GM23338 (cell line): Measurements from ENCODE around the gene VSTM2B.

ENCODE experiments used
- CREB1 ChIP-seq: fragments of 250-450 bp; sonication (Bioruptor Pico); IDR thresholded peaks from 2 replicates; pipeline ENCODE4 v1.5.0; 2020; ENCODE audit warnings: low read depth, mild to moderate bottlenecking, moderate library complexity
- EZH2 ChIP-seq: fragments of 200-600 bp; sonication (generic); IDR thresholded peaks from one replicate; pipeline ENCODE4 v1.8.0; 2017; ENCODE audit warnings: antibody characterized with exemption, mild to moderate bottlenecking, low read depth; ENCODE audit not compliant: unreplicated experiment
- EZH2phosphoT487 ChIP-seq: fragments of 200-600 bp; sonication (generic); IDR thresholded peaks from one replicate; pipeline ENCODE4 v1.8.1; 2018; ENCODE audit warnings: antibody characterized with exemption; ENCODE audit not compliant: unreplicated experiment
- JUNB ChIP-seq: IDR thresholded peaks from one replicate; pipeline ENCODE4 v1.6.1; 2016; ENCODE audit warnings: antibody characterized with exemption; ENCODE audit not compliant: unreplicated experiment
- POLR2AphosphoS5 ChIP-seq: IDR thresholded peaks from 2 replicates; pipeline ENCODE4 v1.6.1; 2016; ENCODE audit warnings: antibody characterized with exemption, low read depth
- STAT1 ChIP-seq: IDR thresholded peaks from one replicate; pipeline ENCODE4 v1.6.1; 2016; ENCODE audit warnings: antibody characterized with exemption; ENCODE audit not compliant: unreplicated experiment
- ZNF114 ChIP-seq: fragments of 250-450 bp; sonication (Bioruptor Pico); IDR thresholded peaks from 2 replicates; pipeline ENCODE4 v1.5.0; 2020; ENCODE audit warnings: mild to moderate bottlenecking, moderate library complexity
- ZNF331 ChIP-seq: fragments of 250-450 bp; sonication (Bioruptor Pico); IDR thresholded peaks from 2 replicates; pipeline ENCODE4 v1.5.0; 2020; ENCODE audit warnings: low read depth, mild to moderate bottlenecking, moderate library complexity
- TF ChIP-seq, protein P1 (sequence below), 2 experiments: fragments of 200-600 bp in 1 of 2; sonication (generic) in 1 of 2; conservative IDR thresholded peaks; 2 replicates each; pipeline versions ENCODE4 v1.5.1 to v1.6.1; 2016 to 2017; ENCODE audit warnings: antibody characterized with exemption in 2 of 2, low read depth in 2 of 2, mild to moderate bottlenecking in 2 of 2, moderate library complexity in 1 of 2
- TF ChIP-seq, protein P2 (sequence below): IDR thresholded peaks from one replicate; pipeline ENCODE4 v1.6.1; 2018; ENCODE audit warnings: antibody characterized with exemption; ENCODE audit not compliant: unreplicated experiment

DNA sequence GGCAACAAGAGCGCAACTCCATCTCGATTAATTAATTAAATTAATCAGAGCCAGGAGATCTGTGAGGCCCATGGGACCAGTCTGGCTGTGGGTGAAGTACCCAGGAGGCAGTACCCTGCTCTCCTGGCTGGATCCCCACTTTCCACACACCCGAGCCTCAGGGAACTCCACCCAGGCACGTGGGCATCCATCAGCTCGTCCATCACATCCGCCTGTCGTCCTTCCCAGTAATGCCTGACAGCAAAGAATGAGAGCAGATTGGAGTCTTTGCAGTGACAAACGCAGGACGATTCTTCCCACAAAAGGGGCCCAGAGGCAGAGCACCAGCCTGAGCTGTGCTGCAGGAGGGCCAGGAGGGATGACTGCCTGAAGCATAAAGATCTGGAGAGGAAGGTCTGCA lies 35.8 kb downstream of the VSTM2B start:
- TF ChIP-seq EZH2, result no peak
- TF ChIP-seq, protein P1, sequence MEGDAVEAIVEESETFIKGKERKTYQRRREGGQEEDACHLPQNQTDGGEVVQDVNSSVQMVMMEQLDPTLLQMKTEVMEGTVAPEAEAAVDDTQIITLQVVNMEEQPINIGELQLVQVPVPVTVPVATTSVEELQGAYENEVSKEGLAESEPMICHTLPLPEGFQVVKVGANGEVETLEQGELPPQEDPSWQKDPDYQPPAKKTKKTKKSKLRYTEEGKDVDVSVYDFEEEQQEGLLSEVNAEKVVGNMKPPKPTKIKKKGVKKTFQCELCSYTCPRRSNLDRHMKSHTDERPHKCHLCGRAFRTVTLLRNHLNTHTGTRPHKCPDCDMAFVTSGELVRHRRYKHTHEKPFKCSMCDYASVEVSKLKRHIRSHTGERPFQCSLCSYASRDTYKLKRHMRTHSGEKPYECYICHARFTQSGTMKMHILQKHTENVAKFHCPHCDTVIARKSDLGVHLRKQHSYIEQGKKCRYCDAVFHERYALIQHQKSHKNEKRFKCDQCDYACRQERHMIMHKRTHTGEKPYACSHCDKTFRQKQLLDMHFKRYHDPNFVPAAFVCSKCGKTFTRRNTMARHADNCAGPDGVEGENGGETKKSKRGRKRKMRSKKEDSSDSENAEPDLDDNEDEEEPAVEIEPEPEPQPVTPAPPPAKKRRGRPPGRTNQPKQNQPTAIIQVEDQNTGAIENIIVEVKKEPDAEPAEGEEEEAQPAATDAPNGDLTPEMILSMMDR (conservative IDR thresholded peaks at IDR 0.05; ENCODE audit: low read depth in 2 of 2), result no peak
- no peak for TF ChIP-seq EZH2phosphoT487
- TF ChIP-seq, protein P2, sequence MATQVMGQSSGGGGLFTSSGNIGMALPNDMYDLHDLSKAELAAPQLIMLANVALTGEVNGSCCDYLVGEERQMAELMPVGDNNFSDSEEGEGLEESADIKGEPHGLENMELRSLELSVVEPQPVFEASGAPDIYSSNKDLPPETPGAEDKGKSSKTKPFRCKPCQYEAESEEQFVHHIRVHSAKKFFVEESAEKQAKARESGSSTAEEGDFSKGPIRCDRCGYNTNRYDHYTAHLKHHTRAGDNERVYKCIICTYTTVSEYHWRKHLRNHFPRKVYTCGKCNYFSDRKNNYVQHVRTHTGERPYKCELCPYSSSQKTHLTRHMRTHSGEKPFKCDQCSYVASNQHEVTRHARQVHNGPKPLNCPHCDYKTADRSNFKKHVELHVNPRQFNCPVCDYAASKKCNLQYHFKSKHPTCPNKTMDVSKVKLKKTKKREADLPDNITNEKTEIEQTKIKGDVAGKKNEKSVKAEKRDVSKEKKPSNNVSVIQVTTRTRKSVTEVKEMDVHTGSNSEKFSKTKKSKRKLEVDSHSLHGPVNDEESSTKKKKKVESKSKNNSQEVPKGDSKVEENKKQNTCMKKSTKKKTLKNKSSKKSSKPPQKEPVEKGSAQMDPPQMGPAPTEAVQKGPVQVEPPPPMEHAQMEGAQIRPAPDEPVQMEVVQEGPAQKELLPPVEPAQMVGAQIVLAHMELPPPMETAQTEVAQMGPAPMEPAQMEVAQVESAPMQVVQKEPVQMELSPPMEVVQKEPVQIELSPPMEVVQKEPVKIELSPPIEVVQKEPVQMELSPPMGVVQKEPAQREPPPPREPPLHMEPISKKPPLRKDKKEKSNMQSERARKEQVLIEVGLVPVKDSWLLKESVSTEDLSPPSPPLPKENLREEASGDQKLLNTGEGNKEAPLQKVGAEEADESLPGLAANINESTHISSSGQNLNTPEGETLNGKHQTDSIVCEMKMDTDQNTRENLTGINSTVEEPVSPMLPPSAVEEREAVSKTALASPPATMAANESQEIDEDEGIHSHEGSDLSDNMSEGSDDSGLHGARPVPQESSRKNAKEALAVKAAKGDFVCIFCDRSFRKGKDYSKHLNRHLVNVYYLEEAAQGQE, result no peak
- TF ChIP-seq POLR2AphosphoS5, result no peak
- no peak for TF ChIP-seq ZNF331 (CRISPR knock-in tag)
- TF ChIP-seq STAT1, result no peak
- no peak for TF ChIP-seq CREB1
- no peak for TF ChIP-seq ZNF114 (CRISPR knock-in tag)
- TF ChIP-seq JUNB, result no peak
